OCI-LY3 (cell line): ENCODE data around the gene RFTN2.

Source experiments
- H2AFZ ChIP-seq: fragments of 200-600, 300-600 bp; shearing (Covaris generic); 2 replicates; pipeline ENCODE4 v1.6.0; 2014; ENCODE audit warnings: antibody characterized with exemption, low read depth, low read length
- H3K27ac ChIP-seq: fragments of 200-600, 300-600 bp; sonication (generic); 2 replicates; pipeline ENCODE4 v1.5.1; 2014; ENCODE audit warnings: mild to moderate bottlenecking, low read length, moderate library complexity, mixed read lengths
- H3K27me3 ChIP-seq: fragments of 200-600, 300-600 bp; sonication (generic); 2 replicates; pipeline ENCODE4 v1.6.1; 2014; ENCODE audit warnings: low read depth, low read length, mixed read lengths
- H3K36me3 ChIP-seq: fragments of 200-600, 300-600 bp; sonication (generic); replicated peaks from 2 replicates; pipeline ENCODE3; 2014; ENCODE audit warnings: low read depth, low read length, mixed read lengths
- H3K4me1 ChIP-seq: fragments of 300-600, 200-600 bp; sonication (generic); 2 replicates; pipeline ENCODE4 v1.6.1; 2014; ENCODE audit warnings: low read length, mixed read lengths
- H3K4me2 ChIP-seq: fragments of 200-600, 300-600 bp; sonication (generic); 2 replicates; pipeline ENCODE4 v1.6.1; 2014; ENCODE audit warnings: low read length, mixed read lengths
- H3K4me3 ChIP-seq: fragments of 300-600, 200-600 bp; sonication (generic); 2 replicates; pipeline ENCODE4 v1.5.1; 2014; ENCODE audit warnings: antibody characterized with exemption, mild to moderate bottlenecking, low read length, moderate library complexity
- H3K79me2 ChIP-seq: fragments of 300-600, 200-600 bp; shearing (Covaris generic); 2 replicates; pipeline ENCODE4 v1.6.1; 2014; ENCODE audit warnings: mild to moderate bottlenecking, low read length, mixed read lengths
- H3K9ac ChIP-seq: fragments of 300-600, 200-600 bp; shearing (Covaris generic); 2 replicates; pipeline ENCODE4 v1.6.0; 2014; ENCODE audit warnings: mild to moderate bottlenecking, low read length, moderate library complexity
- H3K9me3 ChIP-seq: fragments of 200-600, 300-600 bp; shearing (Covaris generic); 2 replicates; pipeline ENCODE4 v1.6.1; 2014; ENCODE audit warnings: low read length, mixed read lengths; ENCODE audit not compliant: insufficient read depth
- H4K20me1 ChIP-seq: fragments of 200-600, 300-600 bp; sonication (generic); 2 replicates; pipeline ENCODE4 v1.6.1; 2016; ENCODE audit warnings: low read length, mixed read lengths; ENCODE audit not compliant: insufficient read depth
- CTCF ChIP-seq: fragments of 200-600, 300-600 bp; sonication (generic); IDR thresholded peaks from 2 replicates; pipeline ENCODE4 v1.5.1; 2014; ENCODE audit warnings: antibody characterized with exemption, low read length, low read depth
- EZH2phosphoT487 ChIP-seq: fragments of 200-600 bp; shearing (Covaris generic); IDR thresholded peaks from 2 replicates; pipeline ENCODE4 v1.6.1; 2018; ENCODE audit warnings: antibody characterized with exemption, mixed run types, low read depth

The RFTN2 gene

GRCh38 chr2:197706839-197707207, 31.4 kb upstream of the RFTN2 start:
- no peak for TF ChIP-seq EZH2phosphoT487
- peaks cover 36% of the 10 kb centered on the region for H3K4me1 ChIP-seq
- peaks cover 62% of the 10 kb centered on the region for H3K79me2 ChIP-seq
- no peaks in the 10 kb centered on the region for H3K9me3 ChIP-seq
- no peak overlapping the region for H3K27ac ChIP-seq
- no peak overlapping the region for H2AFZ ChIP-seq
- peak overlapping the region; percentile 62 for H3K9ac ChIP-seq
- peak overlapping the region; percentile 97 for H3K4me2 ChIP-seq
- H3K36me3 ChIP-seq, result peaks cover 18% of the 10 kb centered on the region
- H3K4me3 ChIP-seq, result peak overlapping the region; percentile 80
- H3K27me3 ChIP-seq, result no peaks in the 10 kb centered on the region
- H4K20me1 ChIP-seq, result peaks cover 37% of the 10 kb centered on the region

- Histone ChIP-seq H3K27ac (no peak overlapping the region), H3K79me2 (peaks cover 56% of the 10 kb centered on the region), H3K27me3 (no peaks in the 10 kb centered on the region), H4K20me1 (peaks cover 34% of the 10 kb centered on the region), H3K9me3 (no peaks in the 10 kb centered on the region), H3K4me2 (peak overlapping the region; percentile 97), H3K9ac (peak overlapping the region; percentile 62), H3K36me3 (peaks cover 12% of the 10 kb centered on the region), H2AFZ (no peak overlapping the region; the same call in 1 of the 2 replicates), H3K4me3 (peak overlapping the region; percentile 80), H3K4me1 (peaks cover 36% of the 10 kb centered on the region)
- TF ChIP-seq CTCF, result no peak
- TF ChIP-seq EZH2phosphoT487, result no peak
These were observed 30.8 kb upstream of the RFTN2 start for GRCh38 chr2:197705912-197706838.

- H4K20me1 ChIP-seq, result peaks cover 29% of the 10 kb centered on the region
- peak within 1 kb of the TSS; percentile 97 for H2AFZ ChIP-seq
- H3K36me3 ChIP-seq, result peaks cover 7% of the 10 kb centered on the region
These were observed 29.9 kb upstream of the RFTN2 start, which contains the start of gene MARS2 for GRCh38 chr2:197705121-197705911. Gene MARS2, plus strand, starts transcription at chr2:197705369. Its CDS starts 37 bp downstream, at chr2:197705406.

More at GRCh38 chr2:197705121-197705911, 29.9 kb upstream of the RFTN2 start, which contains the start of gene MARS2:
- peaks cover 29% of the 10 kb centered on the region for H3K4me1 ChIP-seq
- no peaks in the 10 kb centered on the region for H3K9me3 ChIP-seq
- no peaks in the 10 kb centered on the region for H3K27me3 ChIP-seq
- H3K4me2 ChIP-seq, result peak within 1 kb of the TSS; percentile 97
- H3K27ac ChIP-seq, result peak within 1 kb of the TSS; percentile 37; the same call in 1 of the 2 replicates
- peak within 1 kb of the TSS; percentile 81 for H3K4me3 ChIP-seq
- peaks cover 49% of the 10 kb centered on the region for H3K79me2 ChIP-seq
- no peak for TF ChIP-seq CTCF
- no peak for TF ChIP-seq EZH2phosphoT487
- H3K9ac ChIP-seq, result peak within 1 kb of the TSS; percentile 83
